Skeletal muscle cell (primary cell): ENCODE data around the gene ACP1.

Source experiments
- DNase-seq: peaks from one replicate; pipeline ENCODE4 v3.0.0-alpha.2; 2010; ENCODE audit warnings: low read depth
- H3K4me3 ChIP-seq: 2 replicates; pipeline ENCODE4 v1.5.1; 2011; ENCODE audit warnings: low read depth, mild to moderate bottlenecking, control low read depth, low read length, moderate library complexity

ACP1 gene

GRCh38 chr2:278312-278926, 13.7 kb downstream of the ACP1 start:
- H3K4me3 ChIP-seq: no peak overlapping the region
- no peak for DNase-seq

- no peak overlapping the region for H3K4me3 ChIP-seq
- no peak for DNase-seq
Observed at GRCh38 chr2:278927-279320, 14.2 kb downstream of the ACP1 start.

- H3K4me3 ChIP-seq: no peak overlapping the region
- DNase-seq: no peak
Observed at GRCh38 chr2:279366-279765, 14.6 kb downstream of the ACP1 start.

GRCh38 chr2:279956-280649, 15.4 kb downstream of the ACP1 start:
- no peak overlapping the region for H3K4me3 ChIP-seq

GRCh38 chr2:280650-281110, 15.9 kb downstream of the ACP1 start:
- no peak overlapping the region for H3K4me3 ChIP-seq
- DNase-seq: no peak

More at GRCh38 chr2:279956-280649, 15.4 kb downstream of the ACP1 start:
- no peak for DNase-seq

GRCh38 chr2:281381-281780, 16.6 kb downstream of the ACP1 start:
- DNase-seq: no peak
- H3K4me3 ChIP-seq: no peak overlapping the region

- H3K4me3 ChIP-seq: no peak overlapping the region
- no peak for DNase-seq
Observed at GRCh38 chr2:282371-283263, 17.9 kb downstream of the ACP1 start.

GRCh38 chr2:283996-284794, 19.4 kb downstream of the ACP1 start:
- no peak overlapping the region for H3K4me3 ChIP-seq
- DNase-seq: no peak

- H3K4me3 ChIP-seq: no peak overlapping the region
- no peak for DNase-seq
Observed at GRCh38 chr2:284896-285492, 20.2 kb downstream of the ACP1 start.

- DNase-seq: peak; percentile 61
Observed at GRCh38 chr2:285531-285930, 20.8 kb downstream of the ACP1 start.

GRCh38 chr2:286035-286434, 21.3 kb downstream of the ACP1 start:
- H3K4me3 ChIP-seq: no peak overlapping the region

More at GRCh38 chr2:285531-285930, 20.8 kb downstream of the ACP1 start:
- H3K4me3 ChIP-seq: no peak overlapping the region

GRCh38 chr2:286774-287392, 22.1 kb downstream of the ACP1 start:
- DNase-seq: no peak
- peak overlapping the region; percentile 32 for H3K4me3 ChIP-seq

More at GRCh38 chr2:286035-286434, 21.3 kb downstream of the ACP1 start:
- no peak for DNase-seq

GRCh38 chr2:287471-287885, 22.7 kb downstream of the ACP1 start:
- peak overlapping the region; percentile 32 for H3K4me3 ChIP-seq
- no peak for DNase-seq

- no peak for DNase-seq
- peak within 1 kb of the TSS; percentile 32 for H3K4me3 ChIP-seq
Observed at GRCh38 chr2:287911-288757, 23.4 kb downstream of the ACP1 start, which contains the start of gene ALKAL2. Gene ALKAL2, minus strand, starts transcription at chr2:288091. Its CDS starts 256 bp downstream, at chr2:287835.

- H3K4me3 ChIP-seq: peak overlapping the region; percentile 48
- DNase-seq: no peak
Observed at GRCh38 chr2:288758-289361, 24.1 kb downstream of the ACP1 start.

GRCh38 chr2:289362-290089, 24.8 kb downstream of the ACP1 start:
- DNase-seq: no peak
- H3K4me3 ChIP-seq: peak overlapping the region; percentile 48
